Measurements from ENCODE around the gene ADGRL2. TPM values are rescaled to one million over a fixed set of nuclear protein-coding genes. Genes with fewer than 3 reads are reported as not detected.

The ADGRL2 gene
- total and polyA plus RNA-seq, 9 of the 15 experiments (the other 6 are each of a cell fraction or from before 2014, with no cell fraction given): 0.03 to 0.15 (median 0.13) TPM; not detected in 6

DNA sequence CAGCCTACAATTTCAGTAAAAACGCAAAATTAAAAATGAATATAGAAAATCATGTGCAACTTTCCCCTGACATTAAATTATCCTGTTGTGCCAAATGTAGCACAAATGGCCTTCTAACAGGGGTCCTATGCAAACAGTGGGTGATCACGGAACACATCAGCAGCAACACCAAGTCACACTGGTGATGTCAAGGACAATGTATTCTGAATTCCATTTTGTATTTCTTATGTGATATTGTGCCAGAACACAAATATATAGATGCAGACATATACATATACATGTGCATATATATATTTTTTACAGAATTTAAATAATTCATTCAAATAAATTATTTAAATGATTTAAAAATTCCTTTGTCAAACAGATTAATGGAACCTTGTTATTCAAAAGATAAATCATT, 8.6 kb upstream of the ADGRL2 start:
- ATAC-seq (no peak), DNase-seq (ENCODE audit: extremely low read depth in 1 of 4, low spot score in 3 of 4) (no peak), FAIRE-seq (no peak)
- no peak overlapping the region for H2AFZ ChIP-seq (ENCODE audit: low read depth, low read length)
- no peak overlapping the region for H3K9ac ChIP-seq (ENCODE audit: insufficient read depth in 1 of 2, low read depth in 2 of 2, low read length in 2 of 2)
- H3K9me3 ChIP-seq (replicated peaks; ENCODE audit: control insufficient read depth, insufficient read depth, low read depth, low read length): no peaks in the 10 kb centered on the region; the same call in 1 of the 2 replicates
- H3K27me3 ChIP-seq (ENCODE audit: control insufficient read depth in 2 of 2, insufficient read depth in 2 of 2, low read length in 2 of 2): no peaks in the 10 kb centered on the region
- no peaks in the 10 kb centered on the region for H3K79me2 ChIP-seq (ENCODE audit: control insufficient read depth, insufficient read depth, low read length)
- WGBS (ENCODE audit: insufficient coverage, low coverage, missing lambda C conversion rate): 3% methylated on average over 2 of the region's 2 CpGs
- H3K4me1 ChIP-seq (replicated peaks in 1 of 2; ENCODE audit: control insufficient read depth in 2 of 2, insufficient read depth in 2 of 2, low read length in 2 of 2): no peaks in the 10 kb centered on the region
- no TSS peak for BruUV-seq (replicated peaks)
- H3K36me3 ChIP-seq (ENCODE audit: control insufficient read depth, insufficient read depth, low read length): no peaks in the 10 kb centered on the region
- no peak overlapping the region for H3K4me3 ChIP-seq
- intact Hi-C loops (cut with micrococcal nuclease) (no loop called here), in situ Hi-C loops (cut with MboI) (no loop called here)
- no peaks in the 10 kb centered on the region for H3K9me1 ChIP-seq (ENCODE audit: control insufficient read depth, insufficient read depth, low read length)
- CTCF ChIA-PET (ENCODE audit: low intra/inter-chr PET ratio): no interaction called here
- no peak overlapping the region for H3K27ac ChIP-seq (ENCODE audit: extremely low read depth, low read depth, low read length)
- no peak overlapping the region for H3K4me2 ChIP-seq (ENCODE audit: insufficient read depth, low read length)
- POLR2A ChIA-PET: no interaction called here
- no peaks in the 10 kb centered on the region for H4K20me1 ChIP-seq (replicated peaks; ENCODE audit: control insufficient read depth, insufficient read depth, low read length)
- TF ChIP-seq NEUROD1 (IDR thresholded peaks at IDR 0.05; ENCODE audit: borderline replicate concordance, low read depth, low read length, partially characterized antibody): no peak
- TF ChIP-seq, protein P1, sequence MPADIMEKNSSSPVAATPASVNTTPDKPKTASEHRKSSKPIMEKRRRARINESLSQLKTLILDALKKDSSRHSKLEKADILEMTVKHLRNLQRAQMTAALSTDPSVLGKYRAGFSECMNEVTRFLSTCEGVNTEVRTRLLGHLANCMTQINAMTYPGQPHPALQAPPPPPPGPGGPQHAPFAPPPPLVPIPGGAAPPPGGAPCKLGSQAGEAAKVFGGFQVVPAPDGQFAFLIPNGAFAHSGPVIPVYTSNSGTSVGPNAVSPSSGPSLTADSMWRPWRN (IDR thresholded peaks at IDR 0.05; ENCODE audit: low read depth): no peak
- TF ChIP-seq KHSRP (IDR thresholded peaks at IDR 0.05): no peak
- no peak for TF ChIP-seq ZNF263 (CRISPR knock-in tag; IDR thresholded peaks at IDR 0.05; ENCODE audit: borderline replicate concordance)
- no peak for TF ChIP-seq HNRNPLL (IDR thresholded peaks at IDR 0.05; ENCODE audit: low read depth, low read length, poor library complexity, severe bottlenecking)
- no peak for TF ChIP-seq MBD2 (IDR thresholded peaks at IDR 0.05; ENCODE audit: borderline replicate concordance, low read depth)
- TF ChIP-seq, protein P2, sequence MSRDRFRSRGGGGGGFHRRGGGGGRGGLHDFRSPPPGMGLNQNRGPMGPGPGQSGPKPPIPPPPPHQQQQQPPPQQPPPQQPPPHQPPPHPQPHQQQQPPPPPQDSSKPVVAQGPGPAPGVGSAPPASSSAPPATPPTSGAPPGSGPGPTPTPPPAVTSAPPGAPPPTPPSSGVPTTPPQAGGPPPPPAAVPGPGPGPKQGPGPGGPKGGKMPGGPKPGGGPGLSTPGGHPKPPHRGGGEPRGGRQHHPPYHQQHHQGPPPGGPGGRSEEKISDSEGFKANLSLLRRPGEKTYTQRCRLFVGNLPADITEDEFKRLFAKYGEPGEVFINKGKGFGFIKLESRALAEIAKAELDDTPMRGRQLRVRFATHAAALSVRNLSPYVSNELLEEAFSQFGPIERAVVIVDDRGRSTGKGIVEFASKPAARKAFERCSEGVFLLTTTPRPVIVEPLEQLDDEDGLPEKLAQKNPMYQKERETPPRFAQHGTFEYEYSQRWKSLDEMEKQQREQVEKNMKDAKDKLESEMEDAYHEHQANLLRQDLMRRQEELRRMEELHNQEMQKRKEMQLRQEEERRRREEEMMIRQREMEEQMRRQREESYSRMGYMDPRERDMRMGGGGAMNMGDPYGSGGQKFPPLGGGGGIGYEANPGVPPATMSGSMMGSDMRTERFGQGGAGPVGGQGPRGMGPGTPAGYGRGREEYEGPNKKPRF (IDR thresholded peaks at IDR 0.05; ENCODE audit: low read depth, low read length): no peak
- no peak for TF ChIP-seq ETS1 (conservative IDR thresholded peaks at IDR 0.05; ENCODE audit: control insufficient read depth, low read depth, low read length)
- no peak for TF ChIP-seq ZNF507 (tag; conservative IDR thresholded peaks at IDR 0.05)
- no peak for TF ChIP-seq ARID3B (CRISPR knock-in tag; IDR thresholded peaks at IDR 0.05; ENCODE audit: borderline replicate concordance)
- TF ChIP-seq TBP (optimal IDR thresholded peaks at IDR 0.05; ENCODE audit: low read depth, low read length): no peak
- TF ChIP-seq, protein P3, sequence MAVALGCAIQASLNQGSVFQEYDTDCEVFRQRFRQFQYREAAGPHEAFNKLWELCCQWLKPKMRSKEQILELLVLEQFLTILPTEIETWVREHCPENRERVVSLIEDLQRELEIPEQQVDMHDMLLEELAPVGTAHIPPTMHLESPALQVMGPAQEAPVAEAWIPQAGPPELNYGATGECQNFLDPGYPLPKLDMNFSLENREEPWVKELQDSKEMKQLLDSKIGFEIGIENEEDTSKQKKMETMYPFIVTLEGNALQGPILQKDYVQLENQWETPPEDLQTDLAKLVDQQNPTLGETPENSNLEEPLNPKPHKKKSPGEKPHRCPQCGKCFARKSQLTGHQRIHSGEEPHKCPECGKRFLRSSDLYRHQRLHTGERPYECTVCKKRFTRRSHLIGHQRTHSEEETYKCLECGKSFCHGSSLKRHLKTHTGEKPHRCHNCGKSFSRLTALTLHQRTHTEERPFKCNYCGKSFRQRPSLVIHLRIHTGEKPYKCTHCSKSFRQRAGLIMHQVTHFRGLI (CRISPR knock-in tag; IDR thresholded peaks at IDR 0.05): no peak
- no peak for TF ChIP-seq SMAD2 (IDR thresholded peaks at IDR 0.05; ENCODE audit: low read depth, low read length)
- no peak for TF ChIP-seq IRF2 (CRISPR knock-in tag; IDR thresholded peaks at IDR 0.05)
